ENCODE measurements around the gene C10orf95.
"Not testable (repeated sequence)": the region's sequence is repeated elsewhere in the genome, so short reads cannot be mapped to it uniquely, and the experiment has no call there.

Gene C10orf95

GRCh38 chr10:102463983-102464382 lies 12.6 kb upstream of the C10orf95 start:
- DNase-seq = no peak

GRCh38 chr10:102462512-102463054 lies 11.2 kb upstream of the C10orf95 start:
- peak; percentile 32 for DNase-seq

GRCh38 chr10:102461187-102462054 lies 10.1 kb upstream of the C10orf95 start:
- peak; percentile 94 for DNase-seq

- no peak for DNase-seq
These were observed 9.5 kb upstream of the C10orf95 start for GRCh38 chr10:102460836-102461186.

GRCh38 chr10:102458656-102459055 lies 7.3 kb upstream of the C10orf95 start:
- DNase-seq = no peak

GRCh38 chr10:102457591-102458150 lies 6.3 kb upstream of the C10orf95 start:
- no peak for DNase-seq

- DNase-seq = no peak
These were observed 4.6 kb upstream of the C10orf95 start for GRCh38 chr10:102455893-102456471.

GRCh38 chr10:102454662-102455487 lies 3.5 kb upstream of the C10orf95 start:
- DNase-seq = not testable (repeated sequence)

- DNase-seq = no peak
These were observed 2.2 kb upstream of the C10orf95 start for GRCh38 chr10:102453502-102453901.

GRCh38 chr10:102452672-102453340 lies 1.5 kb upstream of the C10orf95 start:
- peak; percentile 7 for DNase-seq

GRCh38 chr10:102450374-102451104 lies 804 bp downstream of the C10orf95 start:
- DNase-seq = peak; percentile 90

- DNase-seq = no peak
These were observed 1.3 kb downstream of the C10orf95 start for GRCh38 chr10:102450124-102450373.

GRCh38 chr10:102449321-102450123 lies 1.8 kb downstream of the C10orf95 start:
- peak; percentile 84 for DNase-seq

- no peak for DNase-seq
These were observed 6.5 kb downstream of the C10orf95 start for GRCh38 chr10:102444851-102445250.

- no peak for DNase-seq
These were observed 13.0 kb downstream of the C10orf95 start for GRCh38 chr10:102438374-102438773.

GRCh38 chr10:102437515-102437914 lies 13.8 kb downstream of the C10orf95 start:
- DNase-seq = no peak

- DNase-seq = no peak
These were observed 15.0 kb downstream of the C10orf95 start for GRCh38 chr10:102436312-102436711.

GRCh38 chr10:102435529-102436233 lies 15.7 kb downstream of the C10orf95 start:
- DNase-seq = no peak

GRCh38 chr10:102435133-102435497 lies 16.2 kb downstream of the C10orf95 start:
- DNase-seq = no peak

GRCh38 chr10:102434394-102435132 lies 16.8 kb downstream of the C10orf95 start:
- no peak for DNase-seq

Measured in NCI-H69 (cell line).